WTC11 (cell line): ENCODE results near the gene AZIN2. TPM values are rescaled to one million over a fixed set of nuclear protein-coding genes. Genes with fewer than 3 reads are reported as not detected.

Experiments
- ATAC-seq: fragments of 200-7000 bp; cut with Tn5 transposase; 2 replicates; pipeline ENCODE4 v1.10.0; 2021; ENCODE audit warnings: mild to moderate bottlenecking, moderate library complexity
- CTCF ChIA-PET: fragments of 300-600 bp; sonication (Branson Sonifier 250); formaldehyde crosslinking; loops from one replicate; lab custom pipeline; 2021; ENCODE audit warnings: antibody characterized with exemption; lab: Charles Lee
- POLR2A ChIA-PET: fragments of 350-600 bp; sonication (Branson Sonifier 250); formaldehyde crosslinking; loops from one replicate; lab custom pipeline; 2021; ENCODE audit warnings: antibody characterized with exemption; lab: Charles Lee
- DNase-seq: peaks from one replicate; pipeline ENCODE4 v3.0.0; 2021; ENCODE audit warnings: low spot score
- H3K27ac Mint-ChIP-seq: 2 replicates; pipeline ENCODE4 v1.8.0; 2021; ENCODE audit warnings: mixed read lengths
- H3K27me3 Mint-ChIP-seq: 2 replicates; pipeline ENCODE4 v1.8.0; 2021; ENCODE audit warnings: low read depth, mild to moderate bottlenecking, moderate library complexity, mixed read lengths
- H3K36me3 Mint-ChIP-seq: 2 replicates; pipeline ENCODE4 v1.8.0; 2021; ENCODE audit warnings: mixed read lengths
- H3K4me1 Mint-ChIP-seq: 2 replicates; pipeline ENCODE4 v1.8.0; 2022; ENCODE audit warnings: mixed read lengths
- H3K4me3 Mint-ChIP-seq: 2 replicates; pipeline ENCODE4 v1.8.0; 2021; ENCODE audit warnings: mild to moderate bottlenecking, moderate library complexity, mixed read lengths
- H3K9me3 Mint-ChIP-seq: 2 replicates; pipeline ENCODE4 v1.8.0; 2021; ENCODE audit warnings: mixed read lengths
- ATF1 ChIP-seq: sonication (generic); formaldehyde crosslinking; IDR thresholded peaks from 2 replicates; pipeline ENCODE4 v1.8.1; 2023; ENCODE audit warnings: mild to moderate bottlenecking, moderate library complexity, missing genetic modification reagents
- CBFB ChIP-seq: sonication (generic); formaldehyde crosslinking; IDR thresholded peaks from 2 replicates; pipeline ENCODE4 v1.8.1; 2022; ENCODE audit warnings: mild to moderate bottlenecking, low read depth, missing genetic modification reagents
- ETV6 ChIP-seq: sonication (generic); formaldehyde crosslinking; IDR thresholded peaks from 2 replicates; pipeline ENCODE4 v1.8.1; 2022; ENCODE audit warnings: mild to moderate bottlenecking, missing genetic modification reagents
- FOXK1 ChIP-seq: sonication (generic); formaldehyde crosslinking; IDR thresholded peaks from 2 replicates; pipeline ENCODE4 v1.8.0; 2022; ENCODE audit warnings: mild to moderate bottlenecking, moderate library complexity, missing genetic modification reagents
- JAZF1 ChIP-seq: fragments of 250-450 bp; sonication (Bioruptor Pico); IDR thresholded peaks from 2 replicates; pipeline ENCODE4 v1.9.0; 2021; ENCODE audit warnings: moderate library complexity, mild to moderate bottlenecking, inconsistent platforms
- KAT7 ChIP-seq: sonication (generic); formaldehyde crosslinking; IDR thresholded peaks from 2 replicates; pipeline ENCODE4 v1.8.1; 2023; ENCODE audit warnings: missing genetic modification reagents, mild to moderate bottlenecking, borderline replicate concordance
- MXD4 ChIP-seq: fragments of 250-450 bp; sonication (Bioruptor Pico); IDR thresholded peaks from 2 replicates; pipeline ENCODE4 v1.8.0; 2021; ENCODE audit warnings: mild to moderate bottlenecking, moderate library complexity, borderline replicate concordance
- NFATC4 ChIP-seq: fragments of 250-450 bp; sonication (Bioruptor Pico); IDR thresholded peaks from 2 replicates; pipeline ENCODE4 v1.9.0; 2021; ENCODE audit warnings: mild to moderate bottlenecking
- NFE2L1 ChIP-seq: sonication (generic); formaldehyde crosslinking; IDR thresholded peaks from 2 replicates; pipeline ENCODE4 v1.8.1; 2023; ENCODE audit warnings: missing genetic modification reagents
- NFYB ChIP-seq: sonication (generic); formaldehyde crosslinking; conservative IDR thresholded peaks from 2 replicates; pipeline ENCODE4 v1.8.0; 2022; ENCODE audit warnings: low read depth, missing genetic modification reagents
- SMAD4 ChIP-seq: sonication (generic); formaldehyde crosslinking; IDR thresholded peaks from 2 replicates; pipeline ENCODE4 v1.8.0; 2022; ENCODE audit warnings: mild to moderate bottlenecking, missing genetic modification reagents
- SP1 ChIP-seq: sonication (generic); formaldehyde crosslinking; conservative IDR thresholded peaks from 2 replicates; pipeline ENCODE4 v1.8.1; 2022; ENCODE audit warnings: missing genetic modification reagents
- TP53 ChIP-seq: sonication (generic); formaldehyde crosslinking; IDR thresholded peaks from 2 replicates; pipeline ENCODE4 v1.8.1; 2023; ENCODE audit warnings: mild to moderate bottlenecking, missing genetic modification reagents
- ZNF138 ChIP-seq: sonication (generic); formaldehyde crosslinking; conservative IDR thresholded peaks from 2 replicates; pipeline ENCODE4 v1.8.1; 2022; ENCODE audit warnings: mild to moderate bottlenecking, moderate library complexity, missing genetic modification reagents
- ZNF671 ChIP-seq: fragments of 250-450 bp; sonication (Bioruptor Pico); IDR thresholded peaks from 2 replicates; pipeline ENCODE4 v1.8.0; 2021; ENCODE audit warnings: mild to moderate bottlenecking
- total RNA-seq: library from RNA; stranded (reverse); gene quantifications from 3 replicates; pipeline ENCODE4 v1.2.3, GENCODE V29; 2021
- TF ChIP-seq, protein P1 (sequence below): sonication (generic); formaldehyde crosslinking; IDR thresholded peaks from 2 replicates; pipeline ENCODE4 v1.8.0; 2022; ENCODE audit warnings: mild to moderate bottlenecking, missing genetic modification reagents
- TF ChIP-seq, protein P2 (sequence below): sonication (generic); formaldehyde crosslinking; IDR thresholded peaks from 2 replicates; pipeline ENCODE4 v1.8.1; 2022; ENCODE audit warnings: mild to moderate bottlenecking, moderate library complexity, missing genetic modification reagents
- TF ChIP-seq, protein P3 (sequence below): sonication (generic); formaldehyde crosslinking; IDR thresholded peaks from 2 replicates; pipeline ENCODE4 v1.8.1; 2023; ENCODE audit warnings: mild to moderate bottlenecking, missing genetic modification reagents, borderline replicate concordance
- TF ChIP-seq, protein P4 (sequence below): sonication (generic); formaldehyde crosslinking; IDR thresholded peaks from 2 replicates; pipeline ENCODE4 v1.8.0; 2023; ENCODE audit warnings: mild to moderate bottlenecking, missing genetic modification reagents
- TF ChIP-seq, protein P5 (sequence below): sonication (generic); formaldehyde crosslinking; IDR thresholded peaks from 2 replicates; pipeline ENCODE4 v1.8.1; 2022; ENCODE audit warnings: mild to moderate bottlenecking, missing genetic modification reagents, moderate library complexity, borderline replicate concordance
- TF ChIP-seq, protein P6 (sequence below): sonication (generic); formaldehyde crosslinking; IDR thresholded peaks from 2 replicates; pipeline ENCODE4 v1.8.1; 2023; ENCODE audit warnings: mild to moderate bottlenecking, missing genetic modification reagents
- TF ChIP-seq, protein P7 (sequence below): sonication (generic); formaldehyde crosslinking; IDR thresholded peaks from 2 replicates; pipeline ENCODE4 v1.8.1; 2023; ENCODE audit warnings: mild to moderate bottlenecking, missing genetic modification reagents
- TF ChIP-seq, protein P8 (sequence below): sonication (generic); formaldehyde crosslinking; IDR thresholded peaks from 2 replicates; pipeline ENCODE4 v1.8.1; 2023; ENCODE audit warnings: mild to moderate bottlenecking, missing genetic modification reagents, moderate library complexity

Gene AZIN2
- total RNA-seq, 1 experiment from 2014 or later, result 1.7 TPM

DNA sequence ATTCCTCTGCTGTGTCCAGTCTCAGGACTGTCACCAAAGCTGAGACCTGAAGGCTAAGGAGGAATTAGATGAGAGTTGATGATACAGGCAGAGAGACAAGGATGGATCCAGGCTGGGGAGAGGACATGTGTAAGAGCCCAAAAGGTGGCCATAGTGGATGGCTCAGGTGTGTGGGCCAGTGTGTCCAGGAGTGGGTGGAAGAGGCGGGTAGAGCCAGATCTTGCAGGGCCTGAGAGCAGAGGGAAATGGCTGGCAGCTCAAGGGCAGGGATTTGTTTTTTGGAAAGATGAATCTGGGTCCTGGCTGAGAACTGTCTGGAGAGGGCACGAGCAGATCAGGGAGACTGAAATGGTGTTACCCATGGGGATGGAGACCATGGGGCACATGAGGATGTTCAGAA lies 38.1 kb downstream of the AZIN2 start (continued):
- no peak for TF ChIP-seq ETV6 (CRISPR knock-in tag)
- TF ChIP-seq NFATC4 (CRISPR knock-in tag), result no peak
- no peak for TF ChIP-seq FOXK1 (CRISPR knock-in tag)
- TF ChIP-seq NFYB, result no peak
- TF ChIP-seq KAT7 (CRISPR knock-in tag), result no peak
- no peak for TF ChIP-seq NFE2L1
- TF ChIP-seq, protein P1, sequence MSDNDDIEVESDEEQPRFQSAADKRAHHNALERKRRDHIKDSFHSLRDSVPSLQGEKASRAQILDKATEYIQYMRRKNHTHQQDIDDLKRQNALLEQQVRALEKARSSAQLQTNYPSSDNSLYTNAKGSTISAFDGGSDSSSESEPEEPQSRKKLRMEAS (CRISPR knock-in tag), result no peak
- TF ChIP-seq, protein P2, sequence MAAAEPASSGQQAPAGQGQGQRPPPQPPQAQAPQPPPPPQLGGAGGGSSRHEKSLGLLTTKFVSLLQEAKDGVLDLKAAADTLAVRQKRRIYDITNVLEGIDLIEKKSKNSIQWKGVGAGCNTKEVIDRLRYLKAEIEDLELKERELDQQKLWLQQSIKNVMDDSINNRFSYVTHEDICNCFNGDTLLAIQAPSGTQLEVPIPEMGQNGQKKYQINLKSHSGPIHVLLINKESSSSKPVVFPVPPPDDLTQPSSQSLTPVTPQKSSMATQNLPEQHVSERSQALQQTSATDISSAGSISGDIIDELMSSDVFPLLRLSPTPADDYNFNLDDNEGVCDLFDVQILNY, result no peak
- TF ChIP-seq SP1 (CRISPR knock-in tag), result no peak

DNA sequence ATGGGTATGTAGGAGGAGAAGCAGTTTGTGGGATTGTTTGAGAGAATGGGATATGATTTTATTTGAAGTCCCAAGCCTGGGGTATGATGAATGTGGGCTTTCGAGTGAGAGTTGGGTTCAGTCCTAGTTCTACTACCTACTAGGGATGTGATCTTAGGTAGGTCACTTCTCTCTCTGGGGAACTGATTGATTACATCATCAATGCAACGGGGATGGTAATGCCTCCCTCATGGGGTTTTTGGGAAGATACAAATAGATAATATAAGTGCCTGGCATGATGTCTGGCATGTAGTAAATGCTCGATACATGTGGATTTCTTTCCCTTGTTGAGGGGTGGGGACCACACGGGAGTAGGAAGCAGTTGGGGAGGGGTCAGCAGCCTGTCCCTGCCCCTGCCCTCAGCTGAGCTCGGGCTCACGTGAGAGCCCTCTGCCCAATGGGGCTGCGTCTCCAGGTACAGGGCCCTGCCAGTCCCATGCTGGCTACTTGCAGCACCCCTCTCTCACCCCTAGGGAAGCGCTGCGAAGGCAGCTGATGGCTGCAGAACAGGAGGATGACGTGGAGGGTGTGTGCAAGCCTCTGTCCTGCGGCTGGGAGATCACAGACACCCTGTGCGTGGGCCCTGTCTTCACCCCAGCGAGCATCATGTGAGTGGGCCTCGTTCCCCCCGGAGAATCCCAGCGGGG lies 38.7 kb downstream of the AZIN2 start:
- ChIA-PET POLR2A (no interaction called here), CTCF (interaction anchor here (0.6 to 3.1 kb wide), 17 partner anchors 12 to 1658 kb away, joined by 3 to 14 read pairs (median 4); no protein-coding TSS in a partner anchor)
- Mint-ChIP-seq H3K4me3 (no peak overlapping the region), H3K4me1 (no peaks in the 10 kb centered on the region), H3K27ac (no peak overlapping the region), H3K27me3 (peaks cover 66% of the 10 kb centered on the region), H3K36me3 (no peaks in the 10 kb centered on the region), H3K9me3 (no peaks in the 10 kb centered on the region)
- DNase-seq (peak; percentile 69), ATAC-seq (peak; percentile 99)
- TF ChIP-seq, protein P3, sequence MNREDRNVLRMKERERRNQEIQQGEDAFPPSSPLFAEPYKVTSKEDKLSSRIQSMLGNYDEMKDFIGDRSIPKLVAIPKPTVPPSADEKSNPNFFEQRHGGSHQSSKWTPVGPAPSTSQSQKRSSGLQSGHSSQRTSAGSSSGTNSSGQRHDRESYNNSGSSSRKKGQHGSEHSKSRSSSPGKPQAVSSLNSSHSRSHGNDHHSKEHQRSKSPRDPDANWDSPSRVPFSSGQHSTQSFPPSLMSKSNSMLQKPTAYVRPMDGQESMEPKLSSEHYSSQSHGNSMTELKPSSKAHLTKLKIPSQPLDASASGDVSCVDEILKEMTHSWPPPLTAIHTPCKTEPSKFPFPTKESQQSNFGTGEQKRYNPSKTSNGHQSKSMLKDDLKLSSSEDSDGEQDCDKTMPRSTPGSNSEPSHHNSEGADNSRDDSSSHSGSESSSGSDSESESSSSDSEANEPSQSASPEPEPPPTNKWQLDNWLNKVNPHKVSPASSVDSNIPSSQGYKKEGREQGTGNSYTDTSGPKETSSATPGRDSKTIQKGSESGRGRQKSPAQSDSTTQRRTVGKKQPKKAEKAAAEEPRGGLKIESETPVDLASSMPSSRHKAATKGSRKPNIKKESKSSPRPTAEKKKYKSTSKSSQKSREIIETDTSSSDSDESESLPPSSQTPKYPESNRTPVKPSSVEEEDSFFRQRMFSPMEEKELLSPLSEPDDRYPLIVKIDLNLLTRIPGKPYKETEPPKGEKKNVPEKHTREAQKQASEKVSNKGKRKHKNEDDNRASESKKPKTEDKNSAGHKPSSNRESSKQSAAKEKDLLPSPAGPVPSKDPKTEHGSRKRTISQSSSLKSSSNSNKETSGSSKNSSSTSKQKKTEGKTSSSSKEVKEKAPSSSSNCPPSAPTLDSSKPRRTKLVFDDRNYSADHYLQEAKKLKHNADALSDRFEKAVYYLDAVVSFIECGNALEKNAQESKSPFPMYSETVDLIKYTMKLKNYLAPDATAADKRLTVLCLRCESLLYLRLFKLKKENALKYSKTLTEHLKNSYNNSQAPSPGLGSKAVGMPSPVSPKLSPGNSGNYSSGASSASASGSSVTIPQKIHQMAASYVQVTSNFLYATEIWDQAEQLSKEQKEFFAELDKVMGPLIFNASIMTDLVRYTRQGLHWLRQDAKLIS (CRISPR knock-in tag), result no peak
- no peak for TF ChIP-seq MXD4
- no peak for TF ChIP-seq CBFB (CRISPR knock-in tag)
- TF ChIP-seq ZNF671, result no peak
- TF ChIP-seq, protein P4, sequence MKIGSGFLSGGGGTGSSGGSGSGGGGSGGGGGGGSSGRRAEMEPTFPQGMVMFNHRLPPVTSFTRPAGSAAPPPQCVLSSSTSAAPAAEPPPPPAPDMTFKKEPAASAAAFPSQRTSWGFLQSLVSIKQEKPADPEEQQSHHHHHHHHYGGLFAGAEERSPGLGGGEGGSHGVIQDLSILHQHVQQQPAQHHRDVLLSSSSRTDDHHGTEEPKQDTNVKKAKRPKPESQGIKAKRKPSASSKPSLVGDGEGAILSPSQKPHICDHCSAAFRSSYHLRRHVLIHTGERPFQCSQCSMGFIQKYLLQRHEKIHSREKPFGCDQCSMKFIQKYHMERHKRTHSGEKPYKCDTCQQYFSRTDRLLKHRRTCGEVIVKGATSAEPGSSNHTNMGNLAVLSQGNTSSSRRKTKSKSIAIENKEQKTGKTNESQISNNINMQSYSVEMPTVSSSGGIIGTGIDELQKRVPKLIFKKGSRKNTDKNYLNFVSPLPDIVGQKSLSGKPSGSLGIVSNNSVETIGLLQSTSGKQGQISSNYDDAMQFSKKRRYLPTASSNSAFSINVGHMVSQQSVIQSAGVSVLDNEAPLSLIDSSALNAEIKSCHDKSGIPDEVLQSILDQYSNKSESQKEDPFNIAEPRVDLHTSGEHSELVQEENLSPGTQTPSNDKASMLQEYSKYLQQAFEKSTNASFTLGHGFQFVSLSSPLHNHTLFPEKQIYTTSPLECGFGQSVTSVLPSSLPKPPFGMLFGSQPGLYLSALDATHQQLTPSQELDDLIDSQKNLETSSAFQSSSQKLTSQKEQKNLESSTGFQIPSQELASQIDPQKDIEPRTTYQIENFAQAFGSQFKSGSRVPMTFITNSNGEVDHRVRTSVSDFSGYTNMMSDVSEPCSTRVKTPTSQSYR (CRISPR knock-in tag), result 0 out of 2 replicates have a peak, but pooled peaks have one; percentile 11
- TF ChIP-seq, protein P1 (CRISPR knock-in tag), result peak; percentile 68; the same call in 1 of the 2 replicates
- TF ChIP-seq SMAD4 (CRISPR knock-in tag), result no peak
- peak; percentile 61 for TF ChIP-seq NFYB
- TF ChIP-seq, protein P5, sequence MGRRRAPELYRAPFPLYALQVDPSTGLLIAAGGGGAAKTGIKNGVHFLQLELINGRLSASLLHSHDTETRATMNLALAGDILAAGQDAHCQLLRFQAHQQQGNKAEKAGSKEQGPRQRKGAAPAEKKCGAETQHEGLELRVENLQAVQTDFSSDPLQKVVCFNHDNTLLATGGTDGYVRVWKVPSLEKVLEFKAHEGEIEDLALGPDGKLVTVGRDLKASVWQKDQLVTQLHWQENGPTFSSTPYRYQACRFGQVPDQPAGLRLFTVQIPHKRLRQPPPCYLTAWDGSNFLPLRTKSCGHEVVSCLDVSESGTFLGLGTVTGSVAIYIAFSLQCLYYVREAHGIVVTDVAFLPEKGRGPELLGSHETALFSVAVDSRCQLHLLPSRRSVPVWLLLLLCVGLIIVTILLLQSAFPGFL (CRISPR knock-in tag), result no peak
- TF ChIP-seq ZNF138 (CRISPR knock-in tag), result 0 out of 2 replicates have a peak, but pooled peaks have one; percentile 31
- TF ChIP-seq, protein P6, sequence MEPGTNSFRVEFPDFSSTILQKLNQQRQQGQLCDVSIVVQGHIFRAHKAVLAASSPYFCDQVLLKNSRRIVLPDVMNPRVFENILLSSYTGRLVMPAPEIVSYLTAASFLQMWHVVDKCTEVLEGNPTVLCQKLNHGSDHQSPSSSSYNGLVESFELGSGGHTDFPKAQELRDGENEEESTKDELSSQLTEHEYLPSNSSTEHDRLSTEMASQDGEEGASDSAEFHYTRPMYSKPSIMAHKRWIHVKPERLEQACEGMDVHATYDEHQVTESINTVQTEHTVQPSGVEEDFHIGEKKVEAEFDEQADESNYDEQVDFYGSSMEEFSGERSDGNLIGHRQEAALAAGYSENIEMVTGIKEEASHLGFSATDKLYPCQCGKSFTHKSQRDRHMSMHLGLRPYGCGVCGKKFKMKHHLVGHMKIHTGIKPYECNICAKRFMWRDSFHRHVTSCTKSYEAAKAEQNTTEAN (CRISPR knock-in tag), result 0 out of 2 replicates have a peak, but pooled peaks have one; percentile 17
- TF ChIP-seq, protein P7, sequence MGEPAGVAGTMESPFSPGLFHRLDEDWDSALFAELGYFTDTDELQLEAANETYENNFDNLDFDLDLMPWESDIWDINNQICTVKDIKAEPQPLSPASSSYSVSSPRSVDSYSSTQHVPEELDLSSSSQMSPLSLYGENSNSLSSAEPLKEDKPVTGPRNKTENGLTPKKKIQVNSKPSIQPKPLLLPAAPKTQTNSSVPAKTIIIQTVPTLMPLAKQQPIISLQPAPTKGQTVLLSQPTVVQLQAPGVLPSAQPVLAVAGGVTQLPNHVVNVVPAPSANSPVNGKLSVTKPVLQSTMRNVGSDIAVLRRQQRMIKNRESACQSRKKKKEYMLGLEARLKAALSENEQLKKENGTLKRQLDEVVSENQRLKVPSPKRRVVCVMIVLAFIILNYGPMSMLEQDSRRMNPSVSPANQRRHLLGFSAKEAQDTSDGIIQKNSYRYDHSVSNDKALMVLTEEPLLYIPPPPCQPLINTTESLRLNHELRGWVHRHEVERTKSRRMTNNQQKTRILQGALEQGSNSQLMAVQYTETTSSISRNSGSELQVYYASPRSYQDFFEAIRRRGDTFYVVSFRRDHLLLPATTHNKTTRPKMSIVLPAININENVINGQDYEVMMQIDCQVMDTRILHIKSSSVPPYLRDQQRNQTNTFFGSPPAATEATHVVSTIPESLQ (CRISPR knock-in tag), result no peak
- TF ChIP-seq ATF1 (CRISPR knock-in tag), result no peak
- no peak for TF ChIP-seq TP53 (CRISPR knock-in tag)
- TF ChIP-seq, protein P8, sequence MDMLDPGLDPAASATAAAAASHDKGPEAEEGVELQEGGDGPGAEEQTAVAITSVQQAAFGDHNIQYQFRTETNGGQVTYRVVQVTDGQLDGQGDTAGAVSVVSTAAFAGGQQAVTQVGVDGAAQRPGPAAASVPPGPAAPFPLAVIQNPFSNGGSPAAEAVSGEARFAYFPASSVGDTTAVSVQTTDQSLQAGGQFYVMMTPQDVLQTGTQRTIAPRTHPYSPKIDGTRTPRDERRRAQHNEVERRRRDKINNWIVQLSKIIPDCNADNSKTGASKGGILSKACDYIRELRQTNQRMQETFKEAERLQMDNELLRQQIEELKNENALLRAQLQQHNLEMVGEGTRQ, result peak; percentile 93
- TF ChIP-seq JAZF1 (CRISPR knock-in tag), result no peak
